ENCODE data around the gene GJB2. TPM values are rescaled to one million over a fixed set of nuclear protein-coding genes. Genes with fewer than 3 reads are reported as not detected.

GJB2 gene
- total RNA-seq, 1 experiment from 2014 or later = 53.0 TPM

DNA sequence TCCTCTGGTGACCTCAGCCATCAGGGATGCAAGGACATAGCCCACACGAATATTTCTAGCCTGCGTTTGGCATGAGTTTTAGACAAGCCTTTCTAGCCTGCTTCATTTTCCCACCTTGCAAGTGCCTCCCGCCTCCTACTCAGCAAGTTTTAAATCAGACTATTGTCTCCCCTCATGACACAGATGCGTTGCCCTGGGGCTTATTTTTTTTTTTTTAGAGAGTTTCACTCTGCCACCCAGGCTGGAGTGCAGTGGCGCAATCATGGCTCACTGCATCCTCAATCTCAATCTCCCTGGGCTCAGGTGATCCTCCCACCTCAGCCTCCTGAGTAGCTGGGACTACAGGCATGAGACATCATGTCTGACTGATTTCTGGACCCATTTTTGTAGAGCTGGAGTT is 14.6 kb downstream of the GJB2 start:
- H3K27me3 ChIP-seq (ENCODE audit: low read length) = no peaks in the 10 kb centered on the region
- no peak overlapping the region for H2AFZ ChIP-seq (ENCODE audit: low read length)
- no peaks in the 10 kb centered on the region for H4K20me1 ChIP-seq (ENCODE audit: low read length)
- H3K4me3 ChIP-seq (ENCODE audit: low read length) = no peak overlapping the region
- H3K4me2 ChIP-seq (ENCODE audit: low read length) = no peak overlapping the region
- H3K4me1 ChIP-seq (ENCODE audit: insufficient read depth, low read length) = peaks cover 17% of the 10 kb centered on the region
- no peaks in the 10 kb centered on the region for H3K9me2 ChIP-seq (replicated peaks; ENCODE audit: low read length)
- TF ChIP-seq, protein P1, sequence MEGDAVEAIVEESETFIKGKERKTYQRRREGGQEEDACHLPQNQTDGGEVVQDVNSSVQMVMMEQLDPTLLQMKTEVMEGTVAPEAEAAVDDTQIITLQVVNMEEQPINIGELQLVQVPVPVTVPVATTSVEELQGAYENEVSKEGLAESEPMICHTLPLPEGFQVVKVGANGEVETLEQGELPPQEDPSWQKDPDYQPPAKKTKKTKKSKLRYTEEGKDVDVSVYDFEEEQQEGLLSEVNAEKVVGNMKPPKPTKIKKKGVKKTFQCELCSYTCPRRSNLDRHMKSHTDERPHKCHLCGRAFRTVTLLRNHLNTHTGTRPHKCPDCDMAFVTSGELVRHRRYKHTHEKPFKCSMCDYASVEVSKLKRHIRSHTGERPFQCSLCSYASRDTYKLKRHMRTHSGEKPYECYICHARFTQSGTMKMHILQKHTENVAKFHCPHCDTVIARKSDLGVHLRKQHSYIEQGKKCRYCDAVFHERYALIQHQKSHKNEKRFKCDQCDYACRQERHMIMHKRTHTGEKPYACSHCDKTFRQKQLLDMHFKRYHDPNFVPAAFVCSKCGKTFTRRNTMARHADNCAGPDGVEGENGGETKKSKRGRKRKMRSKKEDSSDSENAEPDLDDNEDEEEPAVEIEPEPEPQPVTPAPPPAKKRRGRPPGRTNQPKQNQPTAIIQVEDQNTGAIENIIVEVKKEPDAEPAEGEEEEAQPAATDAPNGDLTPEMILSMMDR (conservative IDR thresholded peaks at IDR 0.05; ENCODE audit: low read depth, low read length) = no peak
- TF ChIP-seq EZH2 (IDR thresholded peaks at IDR 0.05; ENCODE audit: low read length, unreplicated experiment) (no peak), EZH2phosphoT487 (IDR thresholded peaks at IDR 0.05; ENCODE audit: borderline replicate concordance, low read length) (no peak)
- H3K36me3 ChIP-seq (ENCODE audit: low read depth, low read length) = no peaks in the 10 kb centered on the region
- DNase-seq = no peak
- H3K79me2 ChIP-seq (ENCODE audit: low read length) = no peaks in the 10 kb centered on the region
- no TSS peak for BruUV-seq (replicated peaks)
- H3K27ac ChIP-seq (ENCODE audit: low read length) = no peak overlapping the region
- no peak overlapping the region for H3K9ac ChIP-seq (ENCODE audit: low read length)
- CTCF ChIA-PET = no interaction called here
- intact Hi-C loops (cut with micrococcal nuclease) = no loop called here
- H3F3A ChIP-seq (ENCODE audit: low read length, unreplicated experiment) = no peaks in the 10 kb centered on the region
- no peaks in the 10 kb centered on the region for H3K9me3 ChIP-seq (ENCODE audit: low read length)
- ATAC-seq = no peak
- POLR2A ChIA-PET (ENCODE audit: unreplicated experiment) = no interaction called here

- TF ChIP-seq, protein P1 (conservative IDR thresholded peaks at IDR 0.05; ENCODE audit: low read depth, low read length) = no peak
- no peak for TF ChIP-seq EZH2phosphoT487 (IDR thresholded peaks at IDR 0.05; ENCODE audit: borderline replicate concordance, low read length)
- no peak for TF ChIP-seq EZH2 (IDR thresholded peaks at IDR 0.05; ENCODE audit: low read length, unreplicated experiment)
- Histone ChIP-seq H3K79me2 (ENCODE audit: low read length) (no peaks in the 10 kb centered on the region), H3K9ac (ENCODE audit: low read length) (no peak overlapping the region), H3K36me3 (ENCODE audit: low read depth, low read length) (no peaks in the 10 kb centered on the region), H3K4me1 (ENCODE audit: insufficient read depth, low read length) (peaks cover 17% of the 10 kb centered on the region), H3K27me3 (ENCODE audit: low read length) (no peaks in the 10 kb centered on the region), H3K4me3 (ENCODE audit: low read length) (no peak overlapping the region), H3F3A (ENCODE audit: low read length, unreplicated experiment) (no peaks in the 10 kb centered on the region), H2AFZ (ENCODE audit: low read length) (no peak overlapping the region), H3K27ac (ENCODE audit: low read length) (no peak overlapping the region), H3K9me2 (replicated peaks; ENCODE audit: low read length) (no peaks in the 10 kb centered on the region), H4K20me1 (ENCODE audit: low read length) (no peaks in the 10 kb centered on the region), H3K4me2 (ENCODE audit: low read length) (no peak overlapping the region), H3K9me3 (ENCODE audit: low read length) (no peaks in the 10 kb centered on the region)
- CTCF ChIA-PET = no interaction called here
- BruUV-seq (replicated peaks) = no TSS peak
- DNase-seq = no peak
- no peak for ATAC-seq
- intact Hi-C loops (cut with micrococcal nuclease) = no loop called here
- POLR2A ChIA-PET (ENCODE audit: unreplicated experiment) = no interaction called here
These were observed 15.5 kb downstream of the GJB2 start for GRCh38 chr13:20177049-20177831.

All from PC-3 (cell line).